ENCODE results near the gene BARD1.
"Not testable (repeated sequence)": the region's sequence is repeated elsewhere in the genome, so short reads cannot be mapped to it uniquely, and the experiment has no call there.

The BARD1 gene

GRCh38 chr2:214724741-214725140 lies 84.7 kb downstream of the BARD1 start:
- intact Hi-C loops (cut with DNase I; ENCODE audit: low total_unique reads) = no loop called here

DNA sequence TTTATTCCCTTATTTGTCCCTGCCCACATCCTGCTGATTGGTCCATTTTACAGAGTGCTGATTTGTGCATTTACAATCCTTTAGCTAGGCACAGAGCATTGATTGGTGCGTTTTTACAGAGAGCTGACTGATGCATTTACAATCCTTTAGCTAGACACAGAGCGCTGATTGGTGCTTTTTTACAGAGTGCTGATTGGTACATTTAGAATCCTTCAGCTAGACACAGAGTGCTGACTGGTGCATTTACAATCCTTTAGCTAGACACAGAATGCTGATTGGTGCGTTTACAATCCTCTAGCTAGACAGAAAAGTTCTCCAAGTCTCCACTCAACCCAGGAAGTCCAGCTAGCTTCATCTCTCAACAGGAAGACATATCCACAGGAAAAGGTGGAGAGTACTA lies 91.6 kb downstream of the BARD1 start:
- H3K36me3 ChIP-seq; H3K9me3 ChIP-seq; DNase-seq; H3K27ac ChIP-seq; H3K4me3 ChIP-seq; H3K27me3 ChIP-seq; intact Hi-C loops (cut with DNase I; ENCODE audit: low total_unique reads); H3K4me1 ChIP-seq: not testable (repeated sequence)

More at GRCh38 chr2:214724741-214725140, 84.7 kb downstream of the BARD1 start:
- no peak overlapping the region for H3K4me3 ChIP-seq
- H3K27me3 ChIP-seq = no peaks in the 10 kb centered on the region
- TF ChIP-seq, protein P1, sequence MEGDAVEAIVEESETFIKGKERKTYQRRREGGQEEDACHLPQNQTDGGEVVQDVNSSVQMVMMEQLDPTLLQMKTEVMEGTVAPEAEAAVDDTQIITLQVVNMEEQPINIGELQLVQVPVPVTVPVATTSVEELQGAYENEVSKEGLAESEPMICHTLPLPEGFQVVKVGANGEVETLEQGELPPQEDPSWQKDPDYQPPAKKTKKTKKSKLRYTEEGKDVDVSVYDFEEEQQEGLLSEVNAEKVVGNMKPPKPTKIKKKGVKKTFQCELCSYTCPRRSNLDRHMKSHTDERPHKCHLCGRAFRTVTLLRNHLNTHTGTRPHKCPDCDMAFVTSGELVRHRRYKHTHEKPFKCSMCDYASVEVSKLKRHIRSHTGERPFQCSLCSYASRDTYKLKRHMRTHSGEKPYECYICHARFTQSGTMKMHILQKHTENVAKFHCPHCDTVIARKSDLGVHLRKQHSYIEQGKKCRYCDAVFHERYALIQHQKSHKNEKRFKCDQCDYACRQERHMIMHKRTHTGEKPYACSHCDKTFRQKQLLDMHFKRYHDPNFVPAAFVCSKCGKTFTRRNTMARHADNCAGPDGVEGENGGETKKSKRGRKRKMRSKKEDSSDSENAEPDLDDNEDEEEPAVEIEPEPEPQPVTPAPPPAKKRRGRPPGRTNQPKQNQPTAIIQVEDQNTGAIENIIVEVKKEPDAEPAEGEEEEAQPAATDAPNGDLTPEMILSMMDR (IDR thresholded peaks at IDR 0.05) = no peak
- no peaks in the 10 kb centered on the region for H3K9me3 ChIP-seq
- no peak for DNase-seq
- H3K36me3 ChIP-seq = peaks cover 15 to 24% (median 22%) of the 10 kb centered on the region in 3 donors
- no peak overlapping the region for H3K27ac ChIP-seq
- H3K4me1 ChIP-seq = no peaks in the 10 kb centered on the region

GRCh38 chr2:214716811-214717560 lies 92.5 kb downstream of the BARD1 start:
- H3K27me3 ChIP-seq = no peaks in the 10 kb centered on the region
- TF ChIP-seq, protein P1 (IDR thresholded peaks at IDR 0.05) = no peak
- H3K9me3 ChIP-seq = no peaks in the 10 kb centered on the region
- no peak overlapping the region for H3K4me3 ChIP-seq
- no peak for DNase-seq
- no peak overlapping the region for H3K27ac ChIP-seq
- no peaks in the 10 kb centered on the region for H3K4me1 ChIP-seq
- H3K36me3 ChIP-seq = peaks cover 0 to 5% (median 0%) of the 10 kb centered on the region in 3 donors
- intact Hi-C loops (cut with DNase I; ENCODE audit: low total_unique reads) = no loop called here

DNA sequence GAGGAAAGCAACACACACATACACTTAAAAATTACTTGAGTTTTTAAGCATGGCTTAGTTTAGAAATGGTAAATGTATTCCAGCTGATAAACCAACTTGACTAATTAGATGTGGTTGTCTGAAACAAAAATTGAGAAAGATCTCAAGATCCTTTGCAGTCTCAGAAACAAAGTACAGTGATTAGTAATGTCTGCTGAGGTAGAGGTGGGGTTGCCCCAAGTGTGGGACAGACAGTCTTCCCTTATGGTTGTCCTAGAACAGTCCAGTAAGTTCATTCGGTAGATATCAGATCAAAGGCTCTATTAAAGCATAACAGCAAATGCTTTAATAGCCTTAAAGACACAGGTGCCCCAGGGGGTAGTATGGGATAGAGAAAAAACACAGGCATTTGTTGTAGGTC lies 94.5 kb downstream of the BARD1 start:
- Histone ChIP-seq H3K9me3 (no peaks in the 10 kb centered on the region), H3K27me3 (no peaks in the 10 kb centered on the region), H3K4me3 (no peak overlapping the region), H3K27ac (no peak overlapping the region), H3K4me1 (no peaks in the 10 kb centered on the region), H3K36me3 (peaks cover 0 to 5% (median 0%) of the 10 kb centered on the region in 3 donors)
- intact Hi-C loops (cut with DNase I; ENCODE audit: low total_unique reads) = no loop called here
- no peak for DNase-seq
- TF ChIP-seq, protein P1 (IDR thresholded peaks at IDR 0.05) = no peak

DNA sequence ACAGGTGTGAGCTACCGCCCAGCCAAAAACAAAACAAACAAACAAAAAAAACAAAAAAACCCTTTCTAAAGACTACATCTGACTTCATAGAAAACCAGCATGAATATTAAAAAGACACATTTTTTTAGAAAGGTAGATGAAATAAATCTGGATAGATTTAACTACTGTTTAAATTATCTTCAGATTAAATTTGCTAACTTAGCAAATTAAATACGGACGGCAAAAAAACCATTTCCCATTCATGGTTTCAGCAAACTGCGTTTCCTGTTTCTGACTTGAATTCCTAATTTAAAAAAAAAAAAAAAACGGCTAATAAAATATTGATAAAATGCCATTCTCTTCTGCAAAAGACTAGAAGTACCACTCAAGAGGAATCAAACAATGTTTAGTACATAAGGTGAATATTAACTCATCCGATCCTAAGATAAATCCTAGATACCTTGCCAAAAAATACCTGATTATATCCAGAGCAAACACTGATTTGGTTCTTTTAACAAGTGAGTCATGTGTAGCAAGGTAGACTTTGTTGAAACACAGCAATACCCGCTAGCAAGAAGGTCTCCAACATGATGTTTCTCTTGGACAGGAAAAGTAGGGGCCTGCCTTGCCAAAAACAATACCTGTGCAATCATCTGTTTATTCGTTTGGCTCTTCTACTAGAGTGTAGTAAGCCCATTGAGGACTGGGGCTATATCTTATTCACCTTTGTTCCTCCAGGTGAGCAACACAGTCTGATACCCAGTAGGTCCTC lies 96.2 kb downstream of the BARD1 start:
- Histone ChIP-seq H3K4me1 (no peaks in the 10 kb centered on the region), H3K9me3 (no peaks in the 10 kb centered on the region), H3K36me3 (peaks cover 0 to 5% (median 0%) of the 10 kb centered on the region in 3 donors), H3K4me3 (no peak overlapping the region), H3K27me3 (no peaks in the 10 kb centered on the region), H3K27ac (no peak overlapping the region)
- TF ChIP-seq, protein P1 (IDR thresholded peaks at IDR 0.05) = no peak
- intact Hi-C loops (cut with DNase I; ENCODE audit: low total_unique reads) = no loop called here
- no peak for DNase-seq

DNA sequence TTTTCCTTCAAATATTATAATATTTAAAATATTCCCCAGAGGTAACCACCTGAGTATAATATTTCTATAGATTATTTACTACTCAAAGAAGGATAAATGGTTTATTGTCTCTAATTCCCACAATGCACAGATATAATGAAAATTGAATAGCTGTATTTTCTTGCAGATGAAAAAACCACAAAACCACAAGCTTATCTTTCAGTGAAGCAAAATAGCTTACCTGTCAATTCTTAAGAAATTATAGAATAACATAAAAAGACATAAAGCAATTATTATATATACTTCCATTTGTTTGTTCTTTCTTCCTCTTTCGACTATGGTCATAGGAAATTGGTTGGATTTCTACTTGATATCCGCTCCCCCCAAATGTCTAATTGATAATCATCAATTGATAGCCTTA lies 98.8 kb downstream of the BARD1 start:
- intact Hi-C loops (cut with DNase I; ENCODE audit: low total_unique reads) = no loop called here
- Histone ChIP-seq H3K36me3 (no peaks in the 10 kb centered on the region), H3K4me3 (no peak overlapping the region), H3K9me3 (no peaks in the 10 kb centered on the region), H3K27me3 (no peaks in the 10 kb centered on the region), H3K4me1 (peaks cover 0 to 4% (median 0%) of the 10 kb centered on the region in 4 donors), H3K27ac (no peak overlapping the region)
- no peak for DNase-seq
- TF ChIP-seq, protein P1 (IDR thresholded peaks at IDR 0.05) = no peak
